NCI-H1417 treated with DMSO at 0.1 percent for 48 hours (cell line): Measurements from ENCODE around the gene XIST.
"Not testable (repeated sequence)": the region's sequence is repeated elsewhere in the genome, so short reads cannot be mapped to it uniquely, and the experiment has no call there.

Experiments
- DNase-seq: peaks from one replicate; lab custom pipeline; 2025; lab: John Stamatoyannopoulos, UW

XIST gene

DNA sequence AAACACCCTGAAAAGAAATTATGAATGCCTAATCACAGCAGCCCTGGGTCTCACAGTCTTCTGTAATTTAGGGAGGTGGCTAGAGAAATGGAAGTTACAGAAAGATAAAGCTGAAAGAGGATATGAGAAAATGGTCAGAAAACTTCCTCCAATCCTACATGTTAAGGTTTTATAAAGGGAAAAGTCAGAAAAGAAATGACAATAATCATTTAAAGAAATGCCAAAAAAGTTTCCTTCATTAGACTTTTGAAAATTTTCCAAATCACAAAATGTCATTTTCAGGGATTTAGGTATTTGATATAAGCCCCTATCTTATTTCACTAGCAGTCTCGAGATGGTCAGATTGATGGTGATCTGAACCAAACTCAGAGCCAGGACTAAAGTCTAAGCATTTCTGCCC is 13.4 kb downstream of the XIST start:
- no peak for DNase-seq

DNA sequence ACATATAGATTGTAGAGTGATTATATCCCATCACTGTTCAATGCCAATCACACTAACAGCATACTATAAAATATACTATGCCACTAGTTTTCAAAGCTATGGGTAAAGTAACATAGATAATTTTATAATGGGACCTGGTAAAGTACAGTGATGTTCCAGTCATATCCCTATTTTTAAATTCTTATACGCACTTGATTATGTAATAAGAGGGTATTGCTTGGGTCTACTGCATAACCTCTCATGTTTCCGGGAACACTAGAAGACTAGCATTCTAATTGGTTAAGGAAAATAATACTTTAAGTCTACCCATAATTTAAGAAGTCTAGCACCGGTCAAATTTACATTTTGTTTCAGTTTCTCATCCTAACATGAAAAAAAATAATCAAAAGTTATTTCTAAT is 14.4 kb downstream of the XIST start:
- DNase-seq, result no peak

DNA sequence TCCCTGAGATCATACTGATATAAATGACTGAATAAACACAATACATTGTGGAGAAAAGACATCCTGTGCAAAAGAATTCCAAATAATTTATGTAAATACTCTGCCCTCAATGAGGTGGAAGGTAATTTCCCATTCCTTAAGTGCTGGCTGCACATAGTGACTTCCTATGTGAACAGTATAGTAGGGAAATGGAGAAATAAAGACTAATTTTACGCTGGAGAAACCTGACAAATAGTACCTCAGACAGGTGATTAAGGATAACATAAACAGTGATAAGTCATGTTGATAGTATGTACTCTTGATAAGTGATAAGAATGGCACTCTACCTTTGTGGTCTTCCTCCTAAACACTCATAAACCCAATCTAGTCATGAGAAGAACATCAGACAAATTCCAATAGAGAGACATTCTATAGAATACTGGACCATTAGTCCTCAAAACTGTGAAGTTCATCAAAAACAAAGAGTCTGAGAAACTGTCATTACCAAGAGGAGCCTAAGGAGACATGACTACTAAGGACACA is 15.5 kb downstream of the XIST start:
- DNase-seq, result no peak

DNA sequence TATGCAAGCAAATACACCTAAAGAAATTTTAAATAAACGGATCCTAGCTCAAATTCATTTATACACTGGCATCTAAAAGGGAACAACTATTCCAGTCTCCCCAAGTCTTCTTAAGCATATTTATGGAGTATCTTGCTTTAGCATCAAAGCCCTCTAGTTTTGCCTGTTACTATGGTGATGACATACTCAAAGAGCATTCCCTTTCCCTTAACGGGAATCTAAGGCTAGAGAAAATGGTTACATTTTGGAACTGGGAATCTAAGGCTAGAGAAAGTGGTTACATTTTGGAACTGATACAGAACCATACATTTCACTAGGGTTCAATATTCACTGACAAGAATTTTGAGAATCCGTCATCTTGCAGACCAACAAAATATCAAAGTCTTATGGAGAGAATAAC is 18.3 kb downstream of the XIST start:
- DNase-seq, result no peak

DNA sequence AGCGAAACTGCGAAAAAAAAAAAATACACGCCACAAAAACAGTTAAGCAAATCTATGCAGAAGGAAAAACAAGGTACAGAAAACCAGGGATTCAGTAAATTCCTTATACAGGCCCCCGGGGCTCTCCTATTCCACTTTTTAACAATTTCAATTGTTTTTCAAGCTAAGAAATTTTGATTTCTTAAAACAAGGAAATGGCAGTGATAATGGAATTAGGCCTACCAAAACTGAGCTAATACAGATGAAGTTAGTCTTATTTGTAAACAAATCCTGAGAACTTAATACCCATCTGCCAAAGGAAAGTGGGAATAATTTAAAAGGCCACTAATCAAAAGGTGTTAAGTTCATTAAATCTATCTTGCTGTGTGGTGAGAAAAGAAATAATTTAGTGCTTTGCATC is 20.2 kb downstream of the XIST start:
- DNase-seq, result no peak

DNA sequence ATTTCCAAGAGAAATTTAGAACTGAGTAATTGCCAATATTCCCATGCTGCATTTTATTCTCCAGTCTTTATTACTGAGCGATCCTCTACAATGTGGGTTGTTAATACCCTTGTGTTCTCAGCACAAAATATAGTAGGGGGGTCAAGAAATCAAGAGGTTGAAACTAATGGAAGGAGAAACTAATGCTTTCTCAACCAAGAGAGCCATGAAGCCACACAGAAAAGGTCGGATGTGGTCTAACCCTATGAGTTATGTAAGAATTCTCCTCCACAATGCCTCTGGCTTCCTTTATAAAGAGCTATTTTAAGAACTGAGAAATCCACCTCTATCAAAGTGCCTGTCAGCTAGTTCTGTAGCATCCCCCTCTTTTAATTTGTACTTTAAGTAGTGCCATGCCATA is 21.0 kb downstream of the XIST start:
- DNase-seq, result no peak

DNA sequence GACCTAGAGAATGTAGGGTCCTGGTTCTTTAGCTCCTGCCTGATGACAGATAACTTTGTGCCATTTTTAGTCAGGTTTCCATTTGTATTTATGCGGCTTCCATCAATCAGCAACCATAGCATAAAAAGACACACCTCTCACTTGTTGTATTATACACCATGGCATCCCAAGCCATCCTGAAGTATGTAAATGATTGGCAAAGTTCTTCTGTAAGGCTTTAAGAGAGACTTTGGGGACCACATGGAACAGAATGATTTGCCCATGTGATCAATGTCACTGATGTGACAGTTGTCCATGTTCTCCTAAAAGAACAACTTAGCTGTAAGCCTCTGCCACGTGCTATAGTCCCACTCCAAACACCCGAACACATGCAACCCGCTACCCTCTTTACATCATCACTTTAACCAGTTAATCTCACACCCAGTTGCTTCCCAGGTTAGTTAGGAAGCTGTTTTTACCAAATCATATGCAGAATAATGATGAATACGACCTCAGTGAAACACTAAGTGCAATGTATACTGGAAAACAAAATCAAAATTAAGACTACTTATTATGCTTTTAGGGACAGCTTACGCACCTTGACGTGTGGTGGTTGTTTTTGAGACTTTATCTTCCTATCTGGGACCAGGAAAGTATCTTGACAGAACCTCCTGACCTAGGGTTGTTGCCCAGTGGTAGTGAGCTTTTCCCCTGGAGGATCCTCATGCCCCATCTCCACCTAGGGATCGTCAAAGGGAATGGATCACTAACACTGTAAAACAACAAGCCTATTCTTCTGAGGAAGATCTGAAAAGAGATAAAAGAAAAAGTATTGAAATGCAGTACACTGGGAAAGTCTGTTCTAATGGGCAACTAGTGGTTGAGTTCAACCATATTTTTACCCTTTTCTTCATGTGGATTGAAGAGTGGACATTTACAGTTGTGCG is 21.8 kb downstream of the XIST start:
- no peak for DNase-seq

DNA sequence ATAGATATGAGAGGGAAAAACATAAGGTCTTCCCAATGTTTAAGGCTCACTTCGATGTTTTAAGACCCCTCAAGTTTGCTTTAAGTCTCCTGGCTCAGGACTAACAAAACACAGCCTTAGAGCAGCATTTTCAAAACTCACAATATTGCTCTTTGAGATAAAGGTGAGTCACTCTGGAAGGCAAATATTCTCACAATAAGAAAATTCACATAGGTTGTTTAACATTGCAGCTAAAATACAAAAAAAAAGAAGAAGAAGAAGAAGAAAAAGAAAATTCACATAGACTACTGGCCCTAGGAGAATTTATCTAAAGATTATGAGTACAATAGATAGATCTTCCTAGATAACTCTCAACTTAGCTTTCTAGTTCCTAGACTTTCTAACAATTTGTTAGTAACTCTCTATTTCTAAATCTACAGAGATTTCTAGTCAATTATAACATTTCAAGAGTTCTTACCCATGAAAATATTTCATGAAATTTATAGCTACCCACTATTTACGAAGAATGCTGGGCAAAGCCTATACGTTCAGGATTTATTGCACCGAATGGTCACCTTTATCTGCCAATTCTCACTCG is 22.5 kb downstream of the XIST start:
- no peak for DNase-seq

DNA sequence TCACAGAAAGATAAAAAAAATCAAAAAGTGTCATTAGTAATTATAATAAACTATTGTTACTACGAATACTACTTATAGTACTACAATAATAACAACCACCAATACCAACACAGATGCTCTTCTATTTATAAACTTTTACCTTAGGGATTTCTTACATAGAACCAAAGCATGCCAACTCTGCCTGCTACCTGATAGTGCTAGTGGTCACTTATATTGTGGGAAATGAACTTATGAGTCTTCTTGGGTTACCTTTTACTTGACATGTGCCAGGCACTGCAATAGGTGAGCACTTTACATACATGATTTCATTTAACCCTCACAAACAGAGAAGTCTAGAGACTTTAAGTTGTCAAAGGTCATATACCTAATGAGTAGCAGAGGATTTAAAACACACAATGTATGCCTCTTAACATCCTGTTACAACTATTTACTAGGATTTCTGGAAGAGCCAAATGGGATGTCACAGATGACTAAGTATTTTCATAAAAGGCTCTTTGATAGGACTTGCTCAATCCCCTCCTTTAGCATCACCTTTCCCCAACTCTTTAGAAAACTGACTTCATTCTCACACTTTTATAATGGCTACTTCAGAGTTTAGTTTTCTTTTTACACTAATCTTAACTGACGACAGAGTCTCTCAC is 24.3 kb downstream of the XIST start:
- DNase-seq, result no peak

DNA sequence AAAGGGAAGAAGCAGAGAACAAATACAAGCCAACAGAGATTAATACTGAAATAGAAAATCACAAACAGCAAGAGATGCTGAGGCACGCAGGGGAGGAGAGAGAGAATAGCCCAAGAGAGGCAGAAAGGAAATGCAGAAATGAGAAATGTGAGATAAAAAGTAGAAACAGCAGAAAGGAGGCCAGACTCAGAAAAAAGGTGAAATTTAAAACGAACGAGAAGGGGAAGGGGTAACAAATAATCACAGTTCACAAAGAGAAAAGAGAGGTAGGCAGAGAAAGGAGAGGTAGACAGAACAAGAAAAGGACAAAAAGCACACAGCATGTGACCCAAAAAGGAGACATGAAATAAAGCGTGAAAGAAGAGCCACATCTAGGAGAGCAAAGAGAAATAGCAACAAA is 25.1 kb downstream of the XIST start:
- DNase-seq, result no peak

DNA sequence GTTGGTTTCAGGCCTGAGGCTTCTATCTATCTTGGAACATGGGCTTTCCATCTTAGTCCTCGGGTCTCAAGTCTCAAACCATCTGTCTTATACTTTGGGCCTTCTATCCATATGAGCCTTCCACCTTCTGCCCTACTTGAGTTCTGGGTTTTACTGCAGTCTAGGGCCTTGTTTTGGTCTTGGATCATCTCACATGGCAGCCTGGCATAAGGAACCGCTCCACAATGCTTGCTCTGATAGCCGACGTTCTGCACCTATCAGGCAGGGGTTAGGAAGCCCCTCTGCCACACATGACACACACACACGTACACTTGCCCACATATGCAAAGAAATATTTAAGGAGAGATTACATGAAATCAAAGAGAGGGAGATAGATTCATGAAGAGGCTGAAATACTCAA is 25.5 kb downstream of the XIST start:
- no peak for DNase-seq

DNA sequence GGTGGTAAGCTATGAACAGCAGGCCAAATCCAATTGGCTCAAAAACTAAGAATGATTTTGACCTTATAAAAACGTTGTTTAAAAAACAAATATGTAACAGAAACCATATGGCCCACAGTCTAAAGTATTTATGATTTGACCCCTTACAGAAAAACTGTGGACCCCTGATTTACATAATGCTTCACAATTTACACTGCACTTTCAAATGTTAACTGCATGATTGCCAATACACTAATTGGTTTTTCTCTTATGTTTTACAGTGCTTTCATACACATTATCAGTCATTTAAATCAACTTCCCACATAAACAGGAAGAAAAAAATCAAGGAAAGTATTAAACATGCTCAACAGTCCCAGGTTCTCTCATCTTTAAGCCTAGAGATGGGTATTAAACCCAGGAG is 26.9 kb downstream of the XIST start:
- no peak for DNase-seq

DNA sequence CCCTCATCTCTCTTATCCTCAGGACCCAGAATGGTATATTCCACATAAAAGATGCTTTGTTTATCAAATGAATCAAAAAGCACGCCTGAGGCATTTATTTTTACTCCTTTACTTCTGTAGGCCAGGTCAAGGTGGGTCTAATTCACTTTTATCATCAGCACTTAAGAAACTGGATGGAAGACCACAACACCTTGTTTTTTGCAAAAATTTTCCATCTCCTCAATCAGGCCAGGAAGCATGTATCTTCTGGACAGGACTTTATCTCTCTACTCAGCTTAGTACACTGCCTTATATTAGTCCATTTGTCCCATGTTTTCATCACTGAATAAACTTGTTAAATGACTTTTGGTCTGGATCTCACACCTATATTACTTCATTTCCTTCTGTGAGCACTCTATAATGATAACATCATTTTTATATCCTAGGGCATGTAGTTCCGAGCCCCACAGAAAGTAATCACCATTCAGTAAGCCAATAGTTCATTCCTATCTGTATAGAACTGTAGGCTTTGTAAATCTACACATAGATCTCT is 29.0 kb downstream of the XIST start:
- no peak for DNase-seq

DNA sequence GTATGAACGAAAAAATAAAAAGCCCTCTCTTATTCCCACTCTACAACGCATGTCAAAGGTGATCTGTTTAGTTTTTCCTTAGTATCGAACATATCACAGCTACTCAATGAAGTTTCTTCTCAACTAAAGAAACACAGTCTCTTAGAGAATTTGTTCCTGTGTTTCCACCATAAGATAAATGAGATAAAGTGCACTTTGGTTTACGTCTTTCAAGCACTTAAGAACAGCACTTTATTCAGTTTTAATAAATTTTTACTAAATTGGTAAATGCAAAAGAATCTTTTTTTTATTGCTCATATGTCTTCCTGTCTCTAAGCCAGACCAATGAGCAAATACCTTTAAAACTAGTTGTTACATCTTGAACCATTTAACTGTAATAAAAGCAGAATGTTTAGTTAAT is 29.7 kb downstream of the XIST start:
- DNase-seq, result no peak

DNA sequence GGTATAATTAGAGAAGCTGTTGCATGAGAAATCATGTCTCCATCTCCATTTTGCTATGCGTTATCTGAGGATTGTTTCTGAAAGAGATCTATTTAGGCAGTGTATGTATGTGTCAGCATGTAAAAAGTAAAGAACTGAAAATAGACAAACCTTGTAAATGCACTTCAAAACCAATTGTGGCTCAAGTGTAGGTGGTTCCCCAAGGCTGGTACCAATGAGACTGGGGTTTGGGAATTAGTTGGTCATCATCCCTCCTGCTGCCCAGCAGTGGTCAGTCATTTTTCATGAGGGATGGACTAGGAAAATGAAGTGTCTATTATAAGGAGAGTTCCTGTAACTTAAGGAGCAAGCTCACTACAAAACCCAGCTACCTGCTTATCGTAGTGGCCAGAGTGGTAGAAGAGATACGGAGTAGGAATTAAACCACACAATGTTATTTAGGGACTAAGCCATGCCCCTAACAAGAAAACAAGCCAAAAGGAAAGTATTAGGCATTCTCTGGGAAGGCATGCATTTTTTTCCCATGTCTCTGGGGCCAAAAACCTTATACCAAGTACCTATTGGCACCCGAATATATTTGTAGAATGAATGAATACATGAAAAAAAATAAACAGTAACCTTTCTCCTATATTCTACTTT is 30.5 kb downstream of the XIST start:
- no peak for DNase-seq

DNA sequence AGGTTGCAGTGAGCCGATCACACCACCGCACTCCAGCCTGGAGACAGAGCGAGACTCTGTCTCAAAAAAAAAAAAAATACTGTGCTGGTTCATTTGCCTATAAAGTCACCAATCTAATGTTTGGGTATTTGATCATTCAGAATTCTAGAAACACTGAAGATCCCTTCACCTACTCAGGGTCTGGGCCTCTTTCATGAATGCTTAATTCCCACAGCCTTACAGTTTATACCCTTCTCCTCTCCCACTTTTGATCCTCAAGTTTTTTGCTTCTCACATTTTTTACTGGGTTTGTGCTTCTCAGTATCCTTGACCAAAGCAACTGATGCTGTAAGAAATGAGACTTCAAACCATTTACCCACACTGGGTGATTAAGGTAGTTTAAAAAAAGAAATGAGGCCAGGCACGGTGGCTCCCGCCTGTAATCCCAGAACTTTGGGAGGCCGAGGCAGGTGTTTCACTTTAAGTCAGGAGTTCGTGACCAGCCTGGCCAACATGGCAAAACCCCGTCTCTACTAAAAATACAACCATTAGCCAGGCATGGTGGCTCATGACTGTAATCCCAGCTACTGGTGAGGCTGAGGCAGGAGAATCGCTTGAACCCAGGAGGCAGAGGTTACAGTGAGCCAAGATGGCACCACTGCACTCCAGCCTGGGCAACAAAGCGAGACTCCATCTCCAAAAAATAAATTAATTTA is 32.5 kb downstream of the XIST start:
- DNase-seq, result not testable (repeated sequence)

DNA sequence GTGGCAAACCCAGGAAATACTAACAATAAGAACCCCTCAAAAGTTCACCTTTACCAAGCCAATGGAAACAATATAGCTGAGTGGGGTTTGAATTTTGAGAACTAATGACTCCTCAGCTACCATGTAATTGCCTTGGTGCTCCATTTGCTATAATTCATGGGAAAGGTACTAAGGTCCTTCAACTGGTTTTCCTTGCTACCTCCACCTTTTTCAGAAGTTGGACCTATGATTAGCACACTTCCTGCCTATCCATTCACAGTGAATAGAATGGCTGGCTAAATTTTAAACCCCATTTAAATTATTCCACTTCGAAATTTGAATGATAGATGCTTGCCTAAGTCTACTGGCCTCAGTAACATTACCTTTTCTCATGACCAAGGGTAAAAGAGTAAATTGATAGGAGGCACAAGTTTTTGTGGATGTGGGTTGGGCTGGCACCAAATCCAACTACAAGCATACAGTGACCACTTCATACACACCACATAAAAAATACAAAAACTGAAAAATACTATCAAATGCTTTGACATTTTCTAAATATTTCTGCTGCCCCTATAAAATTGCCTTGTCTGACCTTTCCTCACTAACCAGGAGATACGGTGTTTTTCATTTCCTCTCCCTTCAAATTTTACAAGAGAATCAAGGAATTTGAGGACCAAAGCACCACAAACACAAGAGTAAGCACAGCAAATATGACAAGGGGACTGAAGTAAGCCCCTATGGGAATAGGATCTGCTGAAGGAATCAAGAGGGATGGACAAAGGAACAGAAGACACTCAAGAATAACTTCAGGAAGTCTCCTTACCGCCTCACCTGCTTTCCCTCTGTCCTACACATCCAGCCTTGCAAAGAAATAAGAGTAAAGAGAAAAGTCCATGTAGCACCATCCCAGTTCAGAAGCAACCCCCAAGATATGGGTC is 34.1 kb downstream of the XIST start:
- no peak for DNase-seq

DNA sequence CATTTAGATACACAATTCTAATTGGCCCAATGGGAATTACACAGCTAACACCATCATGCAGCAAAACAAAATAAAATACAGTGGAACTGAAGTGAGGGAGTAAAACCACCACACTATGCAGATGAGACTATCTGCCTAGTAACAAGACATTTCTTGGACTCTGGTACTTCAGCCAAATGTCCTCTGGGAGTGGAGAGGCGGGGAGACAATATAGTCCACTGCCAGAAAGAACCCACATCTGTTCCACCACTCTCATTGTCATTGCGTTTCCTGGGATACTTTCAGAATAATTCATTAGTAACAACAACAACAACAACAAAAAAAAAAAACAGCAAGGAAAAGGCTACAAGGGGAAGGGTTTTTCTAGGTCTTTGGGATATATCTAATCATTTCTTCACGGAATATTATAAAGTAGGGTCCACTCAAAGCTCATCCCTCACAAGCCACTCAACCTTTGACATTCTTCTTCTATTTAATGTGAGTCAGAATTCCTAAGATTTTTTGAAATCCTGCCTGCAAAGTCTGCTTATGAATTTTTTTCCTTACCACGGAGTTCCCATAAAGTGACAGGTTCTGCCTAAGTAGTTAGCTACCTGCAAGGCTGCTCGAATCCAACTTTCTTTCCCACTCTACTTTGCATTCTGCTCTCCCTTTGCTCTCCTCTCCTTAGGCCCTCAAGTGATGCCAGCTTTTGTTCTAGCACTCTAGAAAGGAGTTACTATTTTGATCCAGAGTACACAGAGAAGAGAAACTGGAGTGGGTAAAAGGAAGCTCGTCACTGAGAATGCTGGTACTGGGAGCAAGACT is 34.9 kb downstream of the XIST start:
- DNase-seq, result no peak

DNA sequence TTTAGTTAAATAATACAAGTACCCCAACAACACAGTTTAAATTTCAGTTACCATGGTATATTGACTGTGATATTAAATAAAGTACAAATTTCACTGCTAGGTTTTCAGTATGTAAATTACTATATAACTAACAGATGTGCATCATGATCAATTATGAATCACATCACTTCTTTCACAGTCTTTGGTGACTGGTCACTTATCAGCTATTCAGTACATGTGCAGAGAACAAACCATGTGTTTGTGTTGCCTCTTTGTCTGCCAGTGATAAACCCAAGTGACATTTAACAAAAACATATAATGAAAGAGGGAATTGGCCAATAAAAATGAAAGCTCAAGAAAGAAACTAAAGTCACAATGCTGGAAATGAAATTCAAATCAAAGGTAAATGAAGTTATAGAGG is 40.3 kb downstream of the XIST start:
- no peak for DNase-seq

DNA sequence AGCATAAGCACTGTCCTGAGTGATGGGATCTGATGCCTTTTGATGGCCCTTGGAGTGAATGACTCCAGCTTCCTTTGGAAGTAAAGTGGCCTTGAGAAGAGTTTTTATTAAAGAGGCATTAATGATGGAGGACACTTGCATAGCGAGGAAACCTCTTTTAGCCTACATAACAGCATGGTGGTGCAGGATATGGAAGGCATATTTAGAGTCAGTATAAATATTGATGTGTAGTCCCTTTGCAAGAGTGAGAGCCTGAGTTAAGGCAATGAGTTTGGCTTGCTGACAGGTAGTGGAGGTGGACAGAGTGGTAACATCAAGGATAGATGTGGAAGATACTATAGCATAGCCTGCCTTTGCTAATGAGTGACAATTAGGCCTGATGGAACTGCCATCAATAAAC is 48.4 kb downstream of the XIST start:
- not testable (repeated sequence) for DNase-seq
